ENCODE results near the gene NKX6-1. TPM values are rescaled to one million over a fixed set of nuclear protein-coding genes. Genes with fewer than 3 reads are reported as not detected.

Gene NKX6-1
- total RNA-seq, 1 experiment from 2014 or later: 0.37 TPM

DNA sequence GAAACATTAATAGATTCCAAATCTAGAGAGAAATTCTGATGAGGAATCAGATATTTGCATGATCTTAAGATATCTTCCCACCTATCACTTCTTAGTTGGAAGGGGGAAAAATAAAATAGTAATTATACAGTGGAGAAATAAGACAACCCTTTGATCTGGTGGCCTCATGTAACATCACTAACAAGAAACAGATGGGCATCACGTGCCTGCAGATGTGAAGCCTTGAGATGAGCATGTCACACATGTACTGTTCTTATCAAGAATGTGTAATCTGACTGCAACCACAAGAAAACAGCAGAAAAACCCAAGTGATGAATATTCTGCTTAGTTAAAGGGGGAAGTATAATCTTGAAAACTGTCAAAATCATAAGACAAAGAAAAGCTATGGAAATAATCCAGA lies 31.4 kb upstream of the NKX6-1 start:
- Histone ChIP-seq H3K4me3 (no peak overlapping the region), H3K27me3 (ENCODE audit: insufficient read depth, low read depth) (no peaks in the 10 kb centered on the region), H3K27ac (peak overlapping the region; percentile 88), H3K36me3 (ENCODE audit: low read depth) (no peaks in the 10 kb centered on the region), H3K9me2 (ENCODE audit: insufficient read depth) (no peaks in the 10 kb centered on the region), H2AFZ (no peak overlapping the region), H3F3A (ENCODE audit: insufficient read depth, low read depth) (peaks cover 21% of the 10 kb centered on the region), H4K20me1 (ENCODE audit: insufficient read depth) (no peaks in the 10 kb centered on the region), H3K4me2 (peak overlapping the region; percentile 62), H3K79me2 (ENCODE audit: low read depth) (no peaks in the 10 kb centered on the region), H3K9me3 (ENCODE audit: insufficient read depth, low read depth) (peaks cover 11% of the 10 kb centered on the region; the same call in 1 of the 2 replicates), H3K4me1 (replicated peaks; ENCODE audit: insufficient read depth) (peaks cover 40% of the 10 kb centered on the region)
- no TSS peak for BruUV-seq (replicated peaks)
- TF ChIP-seq EZH2 (IDR thresholded peaks at IDR 0.05; ENCODE audit: low read depth) (no peak), CTCF (conservative IDR thresholded peaks at IDR 0.05) (no peak)
- intact Hi-C loops (cut with micrococcal nuclease; ENCODE audit: unreplicated experiment): loop anchor here (5.0 kb wide), 1 partner anchor 67 kb away; no protein-coding TSS in a partner anchor
- ChIA-PET POLR2A (ENCODE audit: unreplicated experiment) (interaction anchor here (0.7 kb wide), 1 partner anchor 54 kb away, joined by 5 read pairs; no protein-coding TSS in a partner anchor), CTCF (no interaction called here)
- DNase-seq: no peak

- Histone ChIP-seq H3K9me3 (ENCODE audit: insufficient read depth, low read depth) (peaks cover 11% of the 10 kb centered on the region; the same call in 1 of the 2 replicates), H3K79me2 (ENCODE audit: low read depth) (no peaks in the 10 kb centered on the region), H3K27ac (peak overlapping the region; percentile 88; the same call in 1 of the 2 replicates), H2AFZ (no peak overlapping the region), H3F3A (ENCODE audit: insufficient read depth, low read depth) (peaks cover 21% of the 10 kb centered on the region), H3K27me3 (ENCODE audit: insufficient read depth, low read depth) (no peaks in the 10 kb centered on the region), H3K4me2 (peak overlapping the region; percentile 62), H3K36me3 (ENCODE audit: low read depth) (no peaks in the 10 kb centered on the region), H4K20me1 (ENCODE audit: insufficient read depth) (no peaks in the 10 kb centered on the region), H3K4me1 (replicated peaks; ENCODE audit: insufficient read depth) (peaks cover 40% of the 10 kb centered on the region), H3K4me3 (no peak overlapping the region), H3K9me2 (ENCODE audit: insufficient read depth) (no peaks in the 10 kb centered on the region)
- TF ChIP-seq EZH2 (IDR thresholded peaks at IDR 0.05; ENCODE audit: low read depth): no peak
- TF ChIP-seq CTCF (conservative IDR thresholded peaks at IDR 0.05): peak; percentile 75
- CTCF ChIA-PET: interaction anchor here (0.6 kb wide), 3 partner anchors 206 to 640 kb away, joined by 3 to 4 read pairs (median 3); no protein-coding TSS in a partner anchor
- DNase-seq: no peak
- intact Hi-C loops (cut with micrococcal nuclease; ENCODE audit: unreplicated experiment): no loop called here
- BruUV-seq (replicated peaks): no TSS peak
- POLR2A ChIA-PET (ENCODE audit: unreplicated experiment): no interaction called here
Measured at GRCh38 chr4:84529169-84529751, 30.2 kb upstream of the NKX6-1 start.

DNA sequence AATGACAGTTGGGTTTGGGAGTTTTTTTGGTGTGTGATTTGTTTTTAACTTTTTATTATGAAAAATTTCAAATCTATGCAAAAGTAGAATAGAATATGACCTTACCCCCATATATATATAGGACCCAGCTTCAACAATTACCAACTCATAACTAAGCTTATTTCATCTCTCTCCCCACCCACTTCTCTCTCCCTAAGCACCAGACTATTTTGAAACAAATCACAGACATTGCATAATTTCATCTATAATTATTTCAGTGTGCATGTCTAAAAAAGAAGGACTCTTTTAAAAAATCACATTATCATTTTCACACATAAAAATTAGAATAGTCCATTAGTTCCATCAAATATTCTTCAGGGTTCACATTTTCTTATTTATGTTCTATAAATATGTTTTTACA lies 28.3 kb upstream of the NKX6-1 start:
- no peak for TF ChIP-seq CTCF (conservative IDR thresholded peaks at IDR 0.05)
- TF ChIP-seq EZH2 (IDR thresholded peaks at IDR 0.05; ENCODE audit: low read depth): no peak
- ChIA-PET POLR2A (ENCODE audit: unreplicated experiment) (no interaction called here), CTCF (no interaction called here)
- Histone ChIP-seq H3K4me3 (no peak overlapping the region), H3K27ac (no peak overlapping the region), H3K4me2 (no peak overlapping the region), H4K20me1 (ENCODE audit: insufficient read depth) (no peaks in the 10 kb centered on the region), H3F3A (ENCODE audit: insufficient read depth, low read depth) (peaks cover 20% of the 10 kb centered on the region), H3K27me3 (ENCODE audit: insufficient read depth, low read depth) (no peaks in the 10 kb centered on the region), H2AFZ (no peak overlapping the region), H3K36me3 (ENCODE audit: low read depth) (no peaks in the 10 kb centered on the region), H3K9me2 (ENCODE audit: insufficient read depth) (no peaks in the 10 kb centered on the region), H3K4me1 (replicated peaks; ENCODE audit: insufficient read depth) (peaks cover 33% of the 10 kb centered on the region), H3K79me2 (ENCODE audit: low read depth) (no peaks in the 10 kb centered on the region), H3K9me3 (ENCODE audit: insufficient read depth, low read depth) (no peaks in the 10 kb centered on the region)
- intact Hi-C loops (cut with micrococcal nuclease; ENCODE audit: unreplicated experiment): no loop called here
- no peak for DNase-seq
- BruUV-seq (replicated peaks): no TSS peak
